Hepatocyte (in vitro differentiated cells): ENCODE results near the gene GABRA4. TPM values are rescaled to one million over a fixed set of nuclear protein-coding genes. Genes with fewer than 3 reads are reported as not detected.
A peak's percentile ranks its signal among the peaks of the same experiment; 100 is the strongest.

Experiments used
- DNase-seq: peaks from one replicate; pipeline ENCODE4 v3.0.0-alpha.2; 2016; ENCODE audit warnings: low spot score
- H2AFZ ChIP-seq: fragments of 200-600 bp; sonication (generic); 2 replicates; pipeline ENCODE4 v1.6.0; 2016; ENCODE audit warnings: antibody characterized with exemption, mild to moderate bottlenecking
- H3K27ac ChIP-seq: fragments of 200-600 bp; sonication (generic); 2 replicates; pipeline ENCODE4 v1.5.1; 2016; ENCODE audit warnings: mild to moderate bottlenecking
- H3K27me3 ChIP-seq: fragments of 200-600 bp; sonication (generic); 2 replicates; pipeline ENCODE4 v1.6.1; 2016
- H3K36me3 ChIP-seq: fragments of 200-600 bp; sonication (generic); replicated peaks from 2 replicates; pipeline ENCODE4 v1.5.1; 2016; ENCODE audit warnings: low read depth; ENCODE audit not compliant: insufficient read depth
- H3K4me1 ChIP-seq: fragments of 200-600 bp; sonication (generic); 2 replicates; pipeline ENCODE4 v1.5.1; 2016; ENCODE audit warnings: mild to moderate bottlenecking, moderate library complexity; ENCODE audit not compliant: insufficient read depth
- H3K4me2 ChIP-seq: fragments of 200-600 bp; sonication (generic); 2 replicates; pipeline ENCODE4 v1.6.0; 2016
- H3K4me3 ChIP-seq: fragments of 200-600 bp; sonication (generic); 2 replicates; pipeline ENCODE4 v1.5.1; 2016; ENCODE audit warnings: mild to moderate bottlenecking
- H3K79me2 ChIP-seq: fragments of 200-600 bp; sonication (generic); 2 replicates; pipeline ENCODE4 v1.6.0; 2017; ENCODE audit warnings: mild to moderate bottlenecking
- H3K9me2 ChIP-seq: fragments of 200-600 bp; sonication (generic); replicated peaks from 2 replicates; pipeline ENCODE4 v1.6.0; 2017; ENCODE audit warnings: mild to moderate bottlenecking; ENCODE audit not compliant: insufficient read depth
- H3K9me3 ChIP-seq: fragments of 200-600 bp; sonication (generic); 2 replicates; pipeline ENCODE4 v1.5.1; 2016; ENCODE audit warnings: low read depth, mild to moderate bottlenecking
- H4K20me1 ChIP-seq: fragments of 200-600 bp; sonication (generic); 2 replicates; pipeline ENCODE4 v1.6.0; 2016; ENCODE audit warnings: mild to moderate bottlenecking; ENCODE audit not compliant: insufficient read depth, poor library complexity, severe bottlenecking
- CTCF ChIP-seq: fragments of 200-600 bp; sonication (generic); IDR thresholded peaks from 2 replicates; pipeline ENCODE4 v1.5.1; 2016; ENCODE audit warnings: antibody characterized with exemption, mild to moderate bottlenecking; ENCODE audit not compliant: poor library complexity
- EZH2 ChIP-seq: fragments of 200-600 bp; sonication (generic); IDR thresholded peaks from 2 replicates; pipeline ENCODE4 v1.6.1; 2016; ENCODE audit warnings: antibody characterized with exemption, mild to moderate bottlenecking, borderline replicate concordance
- EZH2phosphoT487 ChIP-seq: fragments of 200-600 bp; sonication (generic); IDR thresholded peaks from one replicate; pipeline ENCODE4 v1.6.1; 2018; ENCODE audit warnings: antibody characterized with exemption, mild to moderate bottlenecking, low read depth, moderate library complexity; ENCODE audit not compliant: unreplicated experiment, severe bottlenecking
- WGBS: methylation state at CpG from one replicate; pipeline ENCODE4 v1.1.6; 2016; ENCODE audit warnings: low lambda C conversion rate; ENCODE audit errors: missing lambda C conversion rate; 5-methylcytosine and 5-hydroxymethylcytosine counted together
- polyA plus RNA-seq: library from polyadenylated mRNA; unstranded; fragments of >200 nt; fragmentation: Nextera tagmentation; extraction: Ambion mirVana; gene quantifications from 2 replicates; pipeline ENCODE4 v1.2.1, GENCODE V29; 2016
- total RNA-seq: library from RNA; depleted of rRNA; stranded (reverse); fragments of >200 nt; gene quantifications from 2 replicates; pipeline ENCODE4 v1.2.3, GENCODE V29; 2014

Gene GABRA4
- total RNA-seq (0.73 and 1.2 TPM in 2 replicates), polyA plus RNA-seq (0.04 and 0.27 TPM in 2 replicates)

- no peak within 1 kb of the TSS for H3K27ac ChIP-seq
- peaks cover 59% of the 10 kb centered on the region for H3K27me3 ChIP-seq
- H3K9me2 ChIP-seq, result no peaks in the 10 kb centered on the region
- H3K4me2 ChIP-seq, result peak within 1 kb of the TSS; percentile 97
- 2% methylated on average over 58 of the region's 67 CpGs for WGBS
- H3K9me3 ChIP-seq, result no peaks in the 10 kb centered on the region
- TF ChIP-seq EZH2phosphoT487, result no peak
- TF ChIP-seq EZH2, result peak; percentile 77
- H3K36me3 ChIP-seq, result no peaks in the 10 kb centered on the region
- DNase-seq, result peak; percentile 26
- H2AFZ ChIP-seq, result peak within 1 kb of the TSS; percentile 63
- H4K20me1 ChIP-seq, result no peaks in the 10 kb centered on the region
- H3K79me2 ChIP-seq, result no peaks in the 10 kb centered on the region
- peak within 1 kb of the TSS; percentile 16 for H3K4me3 ChIP-seq
- H3K4me1 ChIP-seq, result no peaks in the 10 kb centered on the region
Observed at GRCh38 chr4:46993075-46994006, at the start of gene GABRA4. GABRA4 (minus strand) TSS chr4:46993581; CDS start chr4:46993424, 157 bp downstream.

- Histone ChIP-seq H3K79me2 (no peaks in the 10 kb centered on the region), H3K27ac (no peak overlapping the region), H3K4me1 (no peaks in the 10 kb centered on the region), H3K4me2 (no peak overlapping the region), H4K20me1 (no peaks in the 10 kb centered on the region), H3K9me3 (no peaks in the 10 kb centered on the region), H3K36me3 (no peaks in the 10 kb centered on the region), H3K4me3 (no peak overlapping the region), H2AFZ (no peak overlapping the region), H3K27me3 (no peaks in the 10 kb centered on the region), H3K9me2 (no peaks in the 10 kb centered on the region)
- WGBS, result 92% methylated on average over 3 of the region's 3 CpGs
- no peak for DNase-seq
- TF ChIP-seq CTCF, result no peak
- TF ChIP-seq EZH2, result no peak
- no peak for TF ChIP-seq EZH2phosphoT487
Observed at GRCh38 chr4:47040828-47041227, 47.4 kb upstream of the GABRA4 start.

GRCh38 chr4:47038263-47038662 lies 44.9 kb upstream of the GABRA4 start:
- H3K79me2 ChIP-seq, result no peaks in the 10 kb centered on the region
- H4K20me1 ChIP-seq, result no peaks in the 10 kb centered on the region
- H3K36me3 ChIP-seq, result no peaks in the 10 kb centered on the region
- H2AFZ ChIP-seq, result no peak overlapping the region
- no peaks in the 10 kb centered on the region for H3K9me2 ChIP-seq
- H3K4me1 ChIP-seq, result no peaks in the 10 kb centered on the region
- 72% methylated on average over 1 of the region's 1 CpG for WGBS
- no peak overlapping the region for H3K4me2 ChIP-seq
- H3K27ac ChIP-seq, result no peak overlapping the region
- no peak overlapping the region for H3K4me3 ChIP-seq
- H3K27me3 ChIP-seq, result no peaks in the 10 kb centered on the region
- H3K9me3 ChIP-seq, result no peaks in the 10 kb centered on the region
- TF ChIP-seq CTCF (no peak), EZH2phosphoT487 (no peak), EZH2 (no peak)
- DNase-seq, result no peak

GRCh38 chr4:47032405-47033106 lies 39.2 kb upstream of the GABRA4 start:
- Histone ChIP-seq H3K4me2 (peak overlapping the region; percentile 94), H3K9me2 (no peaks in the 10 kb centered on the region), H2AFZ (peak overlapping the region; percentile 87), H3K27ac (no peak overlapping the region), H3K79me2 (no peaks in the 10 kb centered on the region), H4K20me1 (no peaks in the 10 kb centered on the region), H3K36me3 (no peaks in the 10 kb centered on the region), H3K9me3 (no peaks in the 10 kb centered on the region), H3K27me3 (no peaks in the 10 kb centered on the region), H3K4me3 (peak overlapping the region; percentile 94), H3K4me1 (no peaks in the 10 kb centered on the region)
- no peak for TF ChIP-seq EZH2phosphoT487
- TF ChIP-seq CTCF, result peak; percentile 95
- DNase-seq, result peak; percentile 84
- 3% methylated on average over 45 of the region's 47 CpGs for WGBS
